Pancreas (tissue), 10 donors: Measurements from ENCODE around the gene HSPB2. TPM values are rescaled to one million over a fixed set of nuclear protein-coding genes. Genes with fewer than 3 reads are reported as not detected.

Experiments
- ATAC-seq, 4 donors: fragments of 200-7000 bp; cut with Tn5 transposase; one replicate each; pipeline versions ENCODE4 v1.8.0 to v1.9.1; 2020; ENCODE audit warnings: mild to moderate bottlenecking in 4 of 4, moderate library complexity in 4 of 4
- DNase-seq, 6 donors: peaks; one replicate each; pipeline ENCODE4 v3.0.0-alpha.2; 2020
- FAIRE-seq: peaks from 2 replicates; lab custom pipeline; 2012; peaks lifted over from hg19 to GRCh38; lab: Jason Lieb, UNC
- H3K27ac ChIP-seq, 4 donors: fragments of 200-600 bp; sonication (generic); 1 replicate in 3 of 4; 2 replicates in 1 of 4; pipeline versions ENCODE4 v1.5.0 to v1.8.0; 2020
- H3K27me3 ChIP-seq, 4 donors: fragments of 200-600 bp; one replicate each; pipeline ENCODE4 v1.8.0; 2021
- H3K36me3 ChIP-seq, 3 donors: fragments of 200-600 bp; sonication (generic) in 1 of 3; one replicate each; pipeline versions ENCODE4 v1.5.0 to v1.8.0; 2020 to 2021
- H3K4me1 ChIP-seq, 3 donors: fragments of 200-600 bp; one replicate each; pipeline ENCODE4 v1.8.0; 2021
- H3K4me3 ChIP-seq, 4 donors: fragments of 200-600 bp; sonication (generic) in 2 of 4; one replicate each; pipeline versions ENCODE4 v1.5.0 to v1.8.0; 2020 to 2021
- H3K9me3 ChIP-seq, 4 donors: fragments of 200-600 bp; one replicate each; pipeline ENCODE4 v1.8.0; 2021
- CTCF ChIP-seq, 4 donors: fragments of 200-600 bp; sonication (generic) in 3 of 4; IDR thresholded peaks; one replicate each; pipeline versions ENCODE4 v1.5.0 to v1.8.0; 2021; ENCODE audit warnings: antibody characterized with exemption in 4 of 4
- WGBS, 2 donors: extraction: QIAGEN DNeasy Blood & Tissue Kit; methylation state at CpG; one replicate each; pipeline ENCODE4 v1.1.7; 2013; 5-methylcytosine and 5-hydroxymethylcytosine counted together
- intact Hi-C, 3 donors: fragments of 100-400 bp; cut with DNase I; formaldehyde crosslinking; loops; one replicate each; pipeline versions ENCODE4 v1.11.1 to v1.14.2; 2022
- polyA plus RNA-seq, 2 donors: library from polyadenylated mRNA; stranded (reverse); fragments of 200-250 nt; gene quantifications; one replicate each; pipeline ENCODE4 v1.2.3, GENCODE V29; 2013
- total RNA-seq, 6 donors: library from RNA; stranded (reverse); fragmentation: NEBNext Ultra II Directional in 4 of 6; extraction: Animal tissue kit (Norgen Biotek cat#: 25700) in 4 of 6; gene quantifications; one replicate each; pipeline versions ENCODE4 v1.2.1 to v1.2.4, GENCODE V29; 2021 to 2023
- donor health status: healthy with polysubstance abuse.
- donor health status: DM: no; HTN: no; CAD: no; lungs with moderate emphysema.
- donor health status: DM: no; HTN: no; CAD: no.
- donor health status: control.
- donor health status: control.
- donor health status: Bipolar disorder and iron deficiency.
- donor health status: DM: yes; HTN: yes; CAD: no.
- donor health status: DM: no; HTN: no; CAD: no.
- donor health status: DM: no; HTN: no; CAD: no.
- donor health status: DM: yes; HTN: yes; CAD: no.

The HSPB2 gene
- total and polyA plus RNA-seq, 8 donors, result 0.32 to 1.5 (median 0.78) TPM; not detected in 1

GRCh38 chr11:111933872-111934271 lies 21.3 kb downstream of the HSPB2 start:
- no peak overlapping the region for H3K4me3 ChIP-seq
- H3K27me3 ChIP-seq, result no peaks in the 10 kb centered on the region
- DNase-seq (no peak), ATAC-seq (no peak), FAIRE-seq (no peak)
- no peaks in the 10 kb centered on the region for H3K36me3 ChIP-seq
- no peaks in the 10 kb centered on the region for H3K9me3 ChIP-seq
- intact Hi-C loops, result loop anchor here in 1 of 3 donors (10.0 kb wide), 1 partner anchor 51 kb away; no protein-coding TSS in a partner anchor
- TF ChIP-seq CTCF (IDR thresholded peaks at IDR 0.05), result no peak
- peaks cover 0 to 11% (median 5%) of the 10 kb centered on the region in 3 donors for H3K4me1 ChIP-seq
- 53 to 66% methylated on average over 1 of the region's 1 CpG for WGBS, 2 donors
- H3K27ac ChIP-seq, result no peak overlapping the region

DNA sequence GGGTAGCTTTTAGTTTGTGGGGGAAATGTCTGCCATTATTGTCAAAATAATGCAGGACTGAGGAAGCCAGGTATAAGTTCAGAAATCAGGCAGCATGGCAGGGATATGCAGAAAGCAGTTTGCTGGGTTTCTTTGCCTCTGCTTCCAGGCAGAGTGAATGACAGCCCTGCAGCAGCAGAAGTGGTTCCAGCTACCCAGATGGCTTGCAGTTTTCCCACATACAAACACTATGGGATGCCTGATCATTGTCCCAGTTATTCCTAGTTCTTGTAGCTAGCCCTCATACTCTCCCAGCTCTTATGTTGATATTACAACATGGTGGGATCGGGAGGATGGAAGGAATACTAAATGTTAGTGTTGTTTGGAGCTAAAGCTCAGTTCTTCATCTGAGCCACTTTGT lies 21.8 kb downstream of the HSPB2 start:
- ATAC-seq (no peak), DNase-seq (no peak), FAIRE-seq (no peak)
- Histone ChIP-seq H3K36me3 (no peaks in the 10 kb centered on the region), H3K4me3 (no peak overlapping the region), H3K27me3 (no peaks in the 10 kb centered on the region), H3K4me1 (peaks cover 0 to 11% (median 5%) of the 10 kb centered on the region in 3 donors), H3K9me3 (no peaks in the 10 kb centered on the region), H3K27ac (no peak overlapping the region)
- intact Hi-C loops, result loop anchor here in 1 of 3 donors (10.0 kb wide), 1 partner anchor 50 kb away; no protein-coding TSS in a partner anchor
- WGBS, 2 donors, result 88 to 91% methylated on average over 1 of the region's 1 CpG
- TF ChIP-seq CTCF (IDR thresholded peaks at IDR 0.05), result no peak

DNA sequence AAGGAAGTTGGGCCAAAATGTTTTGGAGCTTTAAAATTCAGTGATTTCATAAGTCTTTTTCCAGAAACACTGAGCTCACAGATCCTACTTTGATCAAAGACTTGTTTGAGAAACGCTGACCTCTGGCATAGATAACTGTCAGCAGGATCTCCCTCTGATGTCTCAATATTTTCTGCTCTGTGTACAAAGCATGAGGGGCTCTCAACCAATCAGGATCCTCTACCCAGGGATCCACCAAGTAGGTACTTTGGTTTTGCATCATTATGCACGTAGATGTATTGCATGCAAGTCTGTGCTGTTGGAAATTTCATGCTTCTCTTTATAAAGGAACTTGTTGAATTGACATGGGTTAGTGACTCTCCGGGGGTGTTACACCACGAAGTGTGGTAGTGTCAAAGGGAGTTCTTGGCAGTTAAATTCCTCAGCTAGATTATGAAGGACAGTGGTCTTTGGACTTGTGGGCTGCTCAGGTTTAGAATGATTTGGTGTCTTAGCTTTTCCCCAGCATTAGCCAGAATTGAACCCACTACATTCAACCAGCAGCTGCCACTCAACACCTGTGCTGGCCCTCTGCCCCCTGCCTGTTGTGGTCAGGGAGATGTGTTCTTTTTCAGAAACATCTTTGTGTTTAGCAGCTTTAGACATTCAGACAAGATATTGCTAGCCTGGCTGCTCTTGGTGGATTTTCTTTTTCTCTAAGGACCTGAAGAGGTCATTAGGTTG lies 22.9 kb downstream of the HSPB2 start:
- 72 to 85% methylated on average over 4 of the region's 4 CpGs for WGBS, 2 donors
- no peak for ATAC-seq
- no peak overlapping the region for H3K27ac ChIP-seq

DNA sequence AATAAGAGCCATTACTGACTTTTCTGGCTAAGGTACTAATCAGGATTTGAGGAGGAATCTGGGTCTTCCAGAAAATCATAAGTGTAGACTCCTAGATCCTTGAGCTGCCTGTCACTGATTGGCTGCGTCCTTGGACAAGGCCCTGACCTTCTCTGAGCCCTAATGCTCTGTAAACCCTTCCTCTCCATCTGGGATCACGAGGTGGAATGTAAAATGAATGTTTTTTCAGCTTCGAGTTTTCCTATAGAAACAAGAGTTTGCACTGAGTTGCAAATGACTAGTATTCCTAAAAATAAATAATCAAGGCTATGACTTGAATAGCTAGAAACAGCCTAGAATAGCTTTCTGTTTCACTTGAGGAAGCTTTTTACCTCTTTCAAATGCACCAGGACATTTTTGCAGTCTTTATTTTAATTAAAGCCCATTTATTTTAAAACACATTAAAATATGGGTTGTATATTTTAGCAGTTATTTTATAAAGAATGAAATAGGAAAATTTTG lies 23.6 kb downstream of the HSPB2 start:
- TF ChIP-seq CTCF (IDR thresholded peaks at IDR 0.05), result no peak
- Histone ChIP-seq H3K27ac (peak overlapping the region in 1 of 4 donors; percentile 17), H3K4me3 (peak overlapping the region in 2 of 4 donors; percentile 70 to 80), H3K27me3 (no peaks in the 10 kb centered on the region), H3K4me1 (peaks cover 0 to 11% (median 5%) of the 10 kb centered on the region in 3 donors), H3K9me3 (no peaks in the 10 kb centered on the region), H3K36me3 (no peaks in the 10 kb centered on the region)
- no peak for ATAC-seq
- no peak for DNase-seq
- no peak for FAIRE-seq
- 29 to 31% methylated on average over 3 of the region's 3 CpGs for WGBS, 2 donors
- intact Hi-C loops, result loop anchor here in 1 of 3 donors (10.0 kb wide), 1 partner anchor 49 kb away; no protein-coding TSS in a partner anchor

More for the DNA sequence above, 22.9 kb downstream of the HSPB2 start:
- Histone ChIP-seq H3K9me3 (no peaks in the 10 kb centered on the region), H3K27me3 (no peaks in the 10 kb centered on the region), H3K36me3 (no peaks in the 10 kb centered on the region), H3K4me1 (peaks cover 0 to 11% (median 5%) of the 10 kb centered on the region in 3 donors), H3K4me3 (no peak overlapping the region)
- DNase-seq (no peak), FAIRE-seq (no peak)
- intact Hi-C loops, result loop anchor here in 1 of 3 donors (10.0 kb wide), 1 partner anchor 49 kb away; no protein-coding TSS in a partner anchor
- no peak for TF ChIP-seq CTCF (IDR thresholded peaks at IDR 0.05)
